IMR-90 (cell line): Measurements from ENCODE around the gene SYTL3. TPM values are rescaled to one million over a fixed set of nuclear protein-coding genes. Genes with fewer than 3 reads are reported as not detected.

Experiments used
- ATAC-seq: fragments of 200-7000 bp; cut with Tn5 transposase; 2 replicates; pipeline ENCODE4 v1.9.1; 2020; ENCODE audit warnings: low read depth, mild to moderate bottlenecking, moderate library complexity
- BruUV-seq: library from RNA; stranded (reverse); fragments of 400-500 nt; replicated peaks from 2 replicates; lab custom pipeline; 2021; lab: Mats Ljungman, UMichigan
- CTCF ChIA-PET: fragments of 300-600 bp; formaldehyde crosslinking; extraction: SDS; loops from one replicate; lab custom pipeline; 2021; ENCODE audit warnings: antibody characterized with exemption; lab: Yijun Ruan, JAX
- POLR2A ChIA-PET: fragments of 300-600 bp; sonication (Branson Sonifier 250); formaldehyde crosslinking; loops from one replicate; lab custom pipeline; 2022; ENCODE audit warnings: antibody characterized with exemption; ENCODE audit not compliant: unreplicated experiment; lab: Charles Lee
- DNase-seq: peaks from one replicate; pipeline ENCODE4 v3.0.0; 2013
- H2AFZ ChIP-seq: replicated peaks from 2 replicates; pipeline ENCODE3; 2013; ENCODE audit warnings: low read length, mild to moderate bottlenecking; ENCODE audit not compliant: poor library complexity
- H2AK5ac ChIP-seq: 2 replicates; pipeline ENCODE4 v1.6.1; 2013; ENCODE audit warnings: low read depth, low read length, inconsistent platforms
- H2AK9ac ChIP-seq: replicated peaks from 2 replicates; pipeline ENCODE3; 2013; ENCODE audit warnings: mild to moderate bottlenecking, low read depth, low read length, moderate library complexity; ENCODE audit not compliant: poor library complexity
- H2BK120ac ChIP-seq: 2 replicates; pipeline ENCODE4 v1.6.1; 2013; ENCODE audit warnings: low read depth, low read length, inconsistent platforms
- H2BK15ac ChIP-seq: 3 replicates; pipeline ENCODE4 v1.6.1; 2013; ENCODE audit warnings: low read depth, low read length, inconsistent platforms
- H2BK20ac ChIP-seq: 2 replicates; pipeline ENCODE4 v1.6.1; 2013; ENCODE audit warnings: low read depth, mild to moderate bottlenecking, inconsistent platforms, low read length, moderate library complexity
- H2BK5ac ChIP-seq: 2 replicates; pipeline ENCODE4 v1.6.1; 2013; ENCODE audit warnings: mild to moderate bottlenecking, low read depth, low read length, inconsistent platforms; ENCODE audit not compliant: poor library complexity, severe bottlenecking
- H3K14ac ChIP-seq: replicated peaks from 2 replicates; pipeline ENCODE4 v1.6.1; 2013; ENCODE audit warnings: low read depth, low read length, inconsistent platforms
- H3K18ac ChIP-seq: 2 replicates; pipeline ENCODE4 v1.6.1; 2013; ENCODE audit warnings: low read depth, low read length, control low read depth
- H3K23ac ChIP-seq: 2 replicates; pipeline ENCODE4 v1.6.1; 2013; ENCODE audit warnings: low read depth, low read length, inconsistent platforms
- H3K27ac ChIP-seq: 2 replicates; pipeline ENCODE4 v1.5.1; 2013; ENCODE audit warnings: mild to moderate bottlenecking, control low read depth, low read length; ENCODE audit not compliant: insufficient read depth
- H3K27me3 ChIP-seq: 2 replicates; pipeline ENCODE4 v1.6.1; 2013; ENCODE audit warnings: low read length; ENCODE audit not compliant: control insufficient read depth, insufficient read depth
- H3K36me3 ChIP-seq: 2 replicates; pipeline ENCODE4 v1.6.1; 2013; ENCODE audit warnings: low read length, mixed read lengths; ENCODE audit not compliant: control insufficient read depth, insufficient read depth
- H3K4ac ChIP-seq: 2 replicates; pipeline ENCODE4 v1.6.1; 2013; ENCODE audit warnings: low read depth, low read length, inconsistent platforms
- H3K4me1 ChIP-seq: 2 replicates; pipeline ENCODE4 v1.6.1; 2013; ENCODE audit warnings: low read length, mixed read lengths; ENCODE audit not compliant: control insufficient read depth, insufficient read depth
- H3K4me2 ChIP-seq: 2 replicates; pipeline ENCODE4 v1.6.1; 2013; ENCODE audit warnings: low read depth, mild to moderate bottlenecking, control low read depth, low read length, moderate library complexity
- H3K4me3 ChIP-seq: 2 replicates; pipeline ENCODE4 v1.5.1; 2013; ENCODE audit warnings: low read depth, mild to moderate bottlenecking, control low read depth, low read length, moderate library complexity; ENCODE audit not compliant: insufficient read depth
- H3K56ac ChIP-seq: 2 replicates; pipeline ENCODE4 v1.6.1; 2013; ENCODE audit warnings: low read length, inconsistent platforms; ENCODE audit not compliant: insufficient read depth; ENCODE audit errors: extremely low read depth
- H3K79me1 ChIP-seq, 2 experiments: 2 replicates each; pipeline ENCODE4 v1.6.1; 2013; ENCODE audit warnings: low read length in 2 of 2, inconsistent platforms in 1 of 2, low read depth in 1 of 2
- H3K9ac ChIP-seq: 2 replicates; pipeline ENCODE4 v1.6.1; 2013; ENCODE audit warnings: low read depth, low read length, control low read depth
- H3K9me1 ChIP-seq: 2 replicates; pipeline ENCODE4 v1.6.1; 2013; ENCODE audit warnings: low read length, inconsistent platforms; ENCODE audit not compliant: insufficient read depth
- H3K9me3 ChIP-seq: 2 replicates; pipeline ENCODE4 v1.6.1; 2013; ENCODE audit warnings: low read length; ENCODE audit not compliant: control insufficient read depth, insufficient read depth
- H4K20me1 ChIP-seq: 2 replicates; pipeline ENCODE4 v1.6.1; 2013; ENCODE audit warnings: low read length, inconsistent platforms; ENCODE audit not compliant: insufficient read depth
- H4K5ac ChIP-seq: 2 replicates; pipeline ENCODE4 v1.6.1; 2013; ENCODE audit warnings: mild to moderate bottlenecking, low read depth, low read length, control low read depth
- H4K8ac ChIP-seq, 2 experiments: 2 replicates each; pipeline ENCODE4 v1.6.1; 2013; ENCODE audit warnings: low read depth in 2 of 2, low read length in 2 of 2, control low read depth in 1 of 2, inconsistent platforms in 1 of 2
- H4K91ac ChIP-seq: 2 replicates; pipeline ENCODE4 v1.6.1; 2013; ENCODE audit warnings: low read depth, low read length, inconsistent platforms; ENCODE audit not compliant: insufficient read depth
- CHD1 ChIP-seq: IDR thresholded peaks from 2 replicates; pipeline ENCODE4 v1.6.1; 2012; ENCODE audit warnings: low read depth, low read length, improper control_type of control experiment
- MAFK ChIP-seq: IDR thresholded peaks from 2 replicates; pipeline ENCODE4 v1.6.1; 2012; ENCODE audit warnings: low read depth, low read length, improper control_type of control experiment
- MAZ ChIP-seq: IDR thresholded peaks from 2 replicates; pipeline ENCODE4 v1.6.1; 2012; ENCODE audit warnings: low read depth, mild to moderate bottlenecking, low read length, improper control_type of control experiment, moderate library complexity, borderline replicate concordance
- MXI1 ChIP-seq: IDR thresholded peaks from 2 replicates; pipeline ENCODE4 v1.6.1; 2012; ENCODE audit warnings: low read depth, mild to moderate bottlenecking, low read length, moderate library complexity, borderline replicate concordance
- POLR2A ChIP-seq: IDR thresholded peaks from 2 replicates; pipeline ENCODE4 v1.6.1; 2012; ENCODE audit warnings: mild to moderate bottlenecking, low read depth, low read length
- RAD21 ChIP-seq: IDR thresholded peaks from 2 replicates; pipeline ENCODE4 v1.6.1; 2012; ENCODE audit warnings: low read length, improper control_type of control experiment
- WGBS, 2 experiments: methylation state at CpG; one replicate each; pipeline versions ENCODE4 v1.1.5 to v1.1.7; 2013; ENCODE audit warnings: missing lambda C conversion rate in 2 of 2; ENCODE audit not compliant: insufficient read length in 1 of 2; ENCODE audit errors: extremely low coverage in 2 of 2; 5-methylcytosine and 5-hydroxymethylcytosine counted together
- dilution Hi-C: fragments of 300-500 bp; cut with HindIII; formaldehyde crosslinking; loops from one replicate; pipeline ENCODE4 v1.14.3; 2018; ENCODE audit warnings: low sequenced_read_pairs; ENCODE audit not compliant: unreplicated experiment
- in situ Hi-C: fragments of 300-500 bp; cut with MboI; formaldehyde crosslinking; loops from 3 replicates; pipeline ENCODE4 v1.14.3; 2019; ENCODE audit warnings: low sequenced_read_pairs, inconsistent platforms, mixed read lengths
- intact Hi-C: fragments of 100-400 bp; cut with micrococcal nuclease; formaldehyde crosslinking; loops from 2 replicates; pipeline ENCODE4 v1.10.0; 2022
- polyA plus RNA-seq, 3 experiments: library from polyadenylated mRNA; depleted of rRNA; stranded (reverse); fragments of >200 nt; gene quantifications; 2 replicates each; pipeline ENCODE4 v1.2.3, GENCODE V29; 2012; ENCODE audit warnings: low replicate concordance in 1 of 3
- total RNA-seq: library from RNA; depleted of rRNA; stranded (reverse); fragments of >200 nt; gene quantifications from 2 replicates; pipeline ENCODE4 v1.2.3, GENCODE V29; 2012
- TF ChIP-seq, protein P1 (sequence below): fragments of 150-350 bp; IDR thresholded peaks from 2 replicates; pipeline ENCODE4 v1.6.1; 2017; ENCODE audit warnings: mild to moderate bottlenecking, antibody characterized with exemption, low read length, low read depth
- TF ChIP-seq, protein P2 (sequence below): conservative IDR thresholded peaks from 2 replicates; pipeline ENCODE4 v1.5.1; 2012; ENCODE audit warnings: mild to moderate bottlenecking, low read depth, low read length, improper control_type of control experiment

Gene SYTL3
- total and polyA plus RNA-seq, 2 of the 4 experiments (the other 2 are of a cell fraction), result 2.9 to 4.3 TPM

DNA sequence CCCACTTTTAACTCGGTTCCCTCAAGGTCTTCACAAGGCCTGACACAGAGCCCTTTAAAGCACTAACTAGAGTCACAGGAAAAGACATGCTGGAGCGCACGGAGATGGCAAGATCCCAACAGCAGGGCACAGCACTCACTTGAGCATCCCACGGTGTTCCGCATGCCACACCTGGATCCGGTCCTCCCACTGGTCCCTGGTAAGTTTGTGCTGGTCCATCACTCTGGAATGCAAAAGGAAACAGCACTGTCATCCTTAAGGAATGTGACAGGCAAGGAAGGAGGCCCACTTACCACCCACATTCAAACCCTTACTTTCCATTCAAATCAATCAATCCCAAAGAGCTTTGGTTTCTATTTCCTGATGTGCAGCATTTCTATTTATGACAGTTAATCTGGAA, 134.7 kb downstream of the SYTL3 start:
- Histone ChIP-seq H3K36me3 (peaks cover 53% of the 10 kb centered on the region), H3K79me1 (peaks cover 9 to 54% of the 10 kb centered on the region in 2 experiments; a peak in 3 of 4 replicates), H3K18ac (no peak overlapping the region), H4K8ac (no peak overlapping the region), H2AK5ac (no peak overlapping the region), H2AFZ (peak overlapping the region; percentile 40), H4K20me1 (0 out of 2 replicates have a peak, but pooled peaks cover 6% of the 10 kb centered on the region), H2AK9ac (no peak overlapping the region), H2BK5ac (no peak overlapping the region), H3K56ac (no peak overlapping the region), H3K14ac (no peak overlapping the region), H3K9me3 (no peaks in the 10 kb centered on the region), H2BK120ac (no peak overlapping the region), H3K27me3 (no peaks in the 10 kb centered on the region), H4K91ac (no peak overlapping the region), H3K9me1 (peaks cover 4% of the 10 kb centered on the region), H2BK20ac (no peak overlapping the region), H3K27ac (no peak overlapping the region), H3K4me2 (no peak overlapping the region), H3K23ac (no peak overlapping the region), H2BK15ac (no peak overlapping the region), H3K4me3 (no peak overlapping the region), H3K9ac (no peak overlapping the region), H3K4ac (no peak overlapping the region), H4K5ac (no peak overlapping the region), H3K4me1 (peaks cover 2% of the 10 kb centered on the region; the same call in 1 of the 2 replicates)
- no peak for ATAC-seq
- DNase-seq, result peak; percentile 70
- TF ChIP-seq MAFK (no peak), POLR2A (no peak), MAZ (no peak), CHD1 (no peak), MXI1 (no peak), RAD21 (no peak)
- TF ChIP-seq, protein P1, sequence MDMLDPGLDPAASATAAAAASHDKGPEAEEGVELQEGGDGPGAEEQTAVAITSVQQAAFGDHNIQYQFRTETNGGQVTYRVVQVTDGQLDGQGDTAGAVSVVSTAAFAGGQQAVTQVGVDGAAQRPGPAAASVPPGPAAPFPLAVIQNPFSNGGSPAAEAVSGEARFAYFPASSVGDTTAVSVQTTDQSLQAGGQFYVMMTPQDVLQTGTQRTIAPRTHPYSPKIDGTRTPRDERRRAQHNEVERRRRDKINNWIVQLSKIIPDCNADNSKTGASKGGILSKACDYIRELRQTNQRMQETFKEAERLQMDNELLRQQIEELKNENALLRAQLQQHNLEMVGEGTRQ, result no peak
- TF ChIP-seq, protein P2, sequence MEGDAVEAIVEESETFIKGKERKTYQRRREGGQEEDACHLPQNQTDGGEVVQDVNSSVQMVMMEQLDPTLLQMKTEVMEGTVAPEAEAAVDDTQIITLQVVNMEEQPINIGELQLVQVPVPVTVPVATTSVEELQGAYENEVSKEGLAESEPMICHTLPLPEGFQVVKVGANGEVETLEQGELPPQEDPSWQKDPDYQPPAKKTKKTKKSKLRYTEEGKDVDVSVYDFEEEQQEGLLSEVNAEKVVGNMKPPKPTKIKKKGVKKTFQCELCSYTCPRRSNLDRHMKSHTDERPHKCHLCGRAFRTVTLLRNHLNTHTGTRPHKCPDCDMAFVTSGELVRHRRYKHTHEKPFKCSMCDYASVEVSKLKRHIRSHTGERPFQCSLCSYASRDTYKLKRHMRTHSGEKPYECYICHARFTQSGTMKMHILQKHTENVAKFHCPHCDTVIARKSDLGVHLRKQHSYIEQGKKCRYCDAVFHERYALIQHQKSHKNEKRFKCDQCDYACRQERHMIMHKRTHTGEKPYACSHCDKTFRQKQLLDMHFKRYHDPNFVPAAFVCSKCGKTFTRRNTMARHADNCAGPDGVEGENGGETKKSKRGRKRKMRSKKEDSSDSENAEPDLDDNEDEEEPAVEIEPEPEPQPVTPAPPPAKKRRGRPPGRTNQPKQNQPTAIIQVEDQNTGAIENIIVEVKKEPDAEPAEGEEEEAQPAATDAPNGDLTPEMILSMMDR, result no peak
- ChIA-PET POLR2A (no interaction called here), CTCF (no interaction called here)
- no TSS peak for BruUV-seq
- in situ Hi-C loops, result no loop called here
- WGBS, 2 experiments, result no CpG with 5 or more reads among the region's 6 CpGs
- dilution Hi-C loops, result no loop called here
- intact Hi-C loops, result no loop called here
